Omental fat pad (tissue), 4 donors: ENCODE data around the gene RNF207. TPM values are rescaled to one million over a fixed set of nuclear protein-coding genes. Genes with fewer than 3 reads are reported as not detected.

Source experiments
- ATAC-seq: fragments of 150-250 bp; one replicate; pipeline ENCODE4 v1.9.1; 2016; ENCODE audit warnings: mild to moderate bottlenecking, moderate library complexity; ENCODE audit not compliant: low FRiP score
- DNase-seq: peaks from one replicate; pipeline ENCODE4 v3.0.0-alpha.2; 2019; ENCODE audit warnings: low spot score
- total RNA-seq, 4 donors: library from RNA; depleted of rRNA; stranded (reverse); fragments of >200 nt; gene quantifications; one replicate each; pipeline ENCODE4 v1.1.0, GENCODE V29; 2016
- TF ChIP-seq, protein P1 (sequence below), 3 donors: fragments of 450-650 bp; IDR thresholded peaks; one replicate each; pipeline ENCODE4 v1.5.1; 2016 to 2017; ENCODE audit warnings: antibody characterized with exemption in 3 of 3, mild to moderate bottlenecking in 3 of 3, moderate library complexity in 2 of 3

RNF207 gene
- total RNA-seq, 4 donors from 2014 or later: 5.2 to 48.2 (median 9.5) TPM

DNA sequence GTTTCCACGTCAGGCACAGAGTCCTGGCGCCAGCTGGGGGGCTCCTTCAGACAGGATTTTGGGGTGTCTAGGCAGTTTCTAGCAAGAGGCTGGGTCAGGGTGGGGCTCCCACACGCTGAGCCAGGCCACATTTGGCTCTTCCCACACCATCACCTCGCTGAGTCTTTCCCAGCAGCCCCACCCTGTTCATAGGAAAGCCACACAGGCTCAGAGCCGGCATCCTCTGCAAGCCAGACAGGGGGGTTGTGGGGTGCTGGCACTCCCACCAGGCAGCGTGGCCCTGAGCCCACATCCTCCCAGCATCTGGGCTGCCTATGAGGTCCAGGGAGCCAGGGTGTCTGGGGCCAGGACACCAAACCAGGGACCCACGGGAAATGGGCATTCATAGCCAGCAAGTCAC, 57.8 kb downstream of the RNF207 start:
- DNase-seq (no peak), ATAC-seq (no peak)
- TF ChIP-seq, protein P1, sequence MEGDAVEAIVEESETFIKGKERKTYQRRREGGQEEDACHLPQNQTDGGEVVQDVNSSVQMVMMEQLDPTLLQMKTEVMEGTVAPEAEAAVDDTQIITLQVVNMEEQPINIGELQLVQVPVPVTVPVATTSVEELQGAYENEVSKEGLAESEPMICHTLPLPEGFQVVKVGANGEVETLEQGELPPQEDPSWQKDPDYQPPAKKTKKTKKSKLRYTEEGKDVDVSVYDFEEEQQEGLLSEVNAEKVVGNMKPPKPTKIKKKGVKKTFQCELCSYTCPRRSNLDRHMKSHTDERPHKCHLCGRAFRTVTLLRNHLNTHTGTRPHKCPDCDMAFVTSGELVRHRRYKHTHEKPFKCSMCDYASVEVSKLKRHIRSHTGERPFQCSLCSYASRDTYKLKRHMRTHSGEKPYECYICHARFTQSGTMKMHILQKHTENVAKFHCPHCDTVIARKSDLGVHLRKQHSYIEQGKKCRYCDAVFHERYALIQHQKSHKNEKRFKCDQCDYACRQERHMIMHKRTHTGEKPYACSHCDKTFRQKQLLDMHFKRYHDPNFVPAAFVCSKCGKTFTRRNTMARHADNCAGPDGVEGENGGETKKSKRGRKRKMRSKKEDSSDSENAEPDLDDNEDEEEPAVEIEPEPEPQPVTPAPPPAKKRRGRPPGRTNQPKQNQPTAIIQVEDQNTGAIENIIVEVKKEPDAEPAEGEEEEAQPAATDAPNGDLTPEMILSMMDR (IDR thresholded peaks at IDR 0.05): no peak

DNA sequence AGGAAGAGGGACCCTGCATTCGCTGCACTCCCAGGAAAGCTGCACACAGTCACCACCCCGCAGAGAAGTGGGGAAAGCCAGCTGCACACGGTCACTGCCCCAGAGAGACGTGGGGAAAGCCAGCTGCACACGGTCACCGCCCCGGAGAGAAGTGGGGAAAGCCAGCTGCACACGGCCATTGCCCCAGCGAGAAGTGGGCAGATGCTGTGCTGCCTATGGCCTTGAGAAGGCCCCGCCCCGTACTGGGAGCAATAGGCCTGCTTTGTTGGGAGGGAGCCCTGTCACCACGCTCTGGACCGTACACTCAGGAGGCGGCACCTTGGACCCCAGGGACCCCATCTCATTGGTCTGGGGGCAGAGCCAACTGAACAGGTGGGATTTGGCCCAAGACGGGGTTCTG, 59.2 kb downstream of the RNF207 start:
- TF ChIP-seq, protein P1 (IDR thresholded peaks at IDR 0.05): no peak
- ATAC-seq: no peak
- DNase-seq: no peak

DNA sequence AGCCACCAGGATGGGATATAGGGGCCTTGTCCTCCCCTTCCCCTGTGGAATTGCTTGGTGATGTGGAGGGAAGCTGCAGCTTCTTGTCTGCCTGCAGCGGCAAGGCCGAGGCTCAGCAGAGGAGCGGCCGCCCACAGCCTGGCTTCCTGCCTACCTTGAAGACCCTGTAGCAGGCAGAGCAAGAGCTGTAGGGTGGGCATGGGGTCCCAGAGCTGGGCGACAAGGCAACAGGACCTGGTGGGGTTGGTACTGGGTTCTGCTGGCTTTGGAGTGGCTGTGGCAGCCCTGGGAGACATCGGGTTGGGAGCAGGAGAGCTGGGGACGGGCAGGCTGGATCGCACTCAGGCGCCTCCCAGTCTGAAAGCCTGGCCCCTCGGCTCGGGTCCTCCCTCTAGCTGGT, 60.7 kb downstream of the RNF207 start:
- ATAC-seq (no peak), DNase-seq (no peak)
- TF ChIP-seq, protein P1 (IDR thresholded peaks at IDR 0.05): no peak

DNA sequence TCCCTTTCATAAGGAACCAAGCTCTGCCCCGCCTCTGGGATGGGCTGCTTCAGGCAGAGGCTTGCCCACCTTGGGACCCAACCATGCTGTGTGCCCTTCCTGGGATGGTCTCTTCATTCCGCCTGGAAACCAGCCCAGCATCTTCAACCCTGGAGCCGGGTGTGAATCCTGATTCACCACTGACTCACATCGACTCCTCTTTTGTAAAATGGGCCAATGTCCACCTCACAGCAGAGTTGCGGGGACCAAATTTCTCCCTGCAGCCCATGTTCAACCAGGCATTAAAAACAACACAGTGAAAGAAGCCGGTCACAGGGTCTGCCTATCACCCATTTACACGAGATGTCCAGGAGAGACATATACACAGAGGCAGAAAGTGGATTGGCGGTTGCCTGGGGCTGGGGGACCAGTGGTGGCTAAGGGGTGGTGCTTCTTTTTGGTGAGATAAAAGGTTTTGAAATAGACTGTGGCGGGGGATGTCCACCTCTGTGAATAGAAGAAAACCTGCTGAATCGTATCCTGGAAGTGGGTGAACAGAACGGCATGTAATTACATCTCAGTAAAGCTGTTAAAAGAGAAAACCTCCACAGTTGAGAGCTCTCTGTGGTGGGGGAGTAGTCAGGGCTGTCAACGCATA, 61.9 kb downstream of the RNF207 start:
- DNase-seq (no peak), ATAC-seq (no peak)
- TF ChIP-seq, protein P1 (IDR thresholded peaks at IDR 0.05): no peak

DNA sequence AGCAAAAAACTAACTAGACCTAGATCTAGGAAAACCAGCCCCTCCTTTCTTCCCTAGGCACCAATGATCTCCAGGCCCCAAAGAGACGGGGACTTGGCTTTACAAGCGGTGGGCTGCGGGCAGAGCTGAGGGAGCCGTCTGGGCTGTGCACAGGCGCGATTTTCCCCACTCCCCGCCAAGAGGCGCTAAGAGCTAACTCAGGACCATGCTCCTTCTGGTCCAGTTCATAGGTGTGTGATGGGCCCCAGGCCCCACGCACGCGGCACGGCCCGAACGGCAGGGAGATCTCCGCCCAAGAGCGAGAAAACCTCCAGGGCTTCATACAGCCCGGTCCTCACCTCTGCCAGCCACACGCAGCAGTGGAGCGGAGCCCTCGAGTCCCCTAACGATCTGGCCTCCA, 62.5 kb downstream of the RNF207 start:
- DNase-seq (no peak), ATAC-seq (no peak)
- TF ChIP-seq, protein P1 (IDR thresholded peaks at IDR 0.05): no peak

DNA sequence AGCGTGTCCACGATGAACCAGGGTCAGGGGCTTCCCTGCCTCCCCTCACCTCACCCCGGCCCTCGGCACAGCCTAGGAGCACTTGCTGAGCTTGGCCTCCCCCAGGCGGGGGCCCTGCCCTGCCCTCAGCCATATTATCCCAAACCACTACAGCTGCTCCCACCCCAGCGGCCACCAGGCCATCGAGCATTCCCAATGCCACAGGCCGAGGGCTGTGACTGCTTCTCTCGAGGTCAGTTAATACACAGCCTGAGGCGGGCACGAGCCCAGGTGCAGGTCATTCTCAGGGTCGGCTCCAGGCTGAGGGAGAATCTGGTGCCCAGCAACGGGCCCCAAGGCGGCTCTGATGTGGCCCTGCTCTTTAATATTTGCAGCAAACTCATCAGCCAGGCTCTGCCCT, 63.4 kb downstream of the RNF207 start:
- no peak for DNase-seq
- no peak for ATAC-seq
- TF ChIP-seq, protein P1 (IDR thresholded peaks at IDR 0.05): no peak

DNA sequence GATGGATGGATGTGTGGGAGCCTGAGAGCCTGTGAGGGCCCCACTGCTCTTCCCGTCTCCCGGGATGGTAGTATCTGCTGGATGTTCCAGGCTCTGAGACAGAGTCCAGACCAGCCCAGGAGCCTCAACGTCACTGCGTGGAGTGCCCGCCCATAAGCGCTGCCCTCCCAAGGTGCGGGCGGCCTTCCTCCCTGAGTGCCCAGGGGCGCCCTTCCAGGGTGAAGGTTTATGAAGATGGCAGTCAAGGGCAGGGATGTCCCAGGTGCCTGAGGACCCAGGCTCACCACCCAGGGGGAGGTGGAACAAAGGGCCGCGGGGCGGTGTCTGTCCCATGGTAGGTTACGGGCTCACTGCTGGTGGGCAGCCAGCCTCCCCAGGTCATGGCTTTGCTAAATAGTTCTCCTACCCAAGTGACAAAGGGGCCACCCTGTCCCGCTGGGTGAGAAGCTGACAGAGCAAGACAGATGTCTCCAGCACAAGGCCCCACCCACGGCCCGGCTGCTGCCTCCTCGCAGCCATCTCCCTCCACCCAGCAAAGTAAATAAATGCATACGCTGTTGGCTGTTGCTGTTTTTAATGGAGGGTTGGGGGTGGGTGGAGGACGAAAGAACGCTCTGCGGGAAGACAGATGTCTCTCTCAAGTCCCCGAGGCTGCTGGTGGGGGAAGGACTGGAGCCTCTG, 63.9 kb downstream of the RNF207 start:
- ATAC-seq (no peak), DNase-seq (no peak)
- TF ChIP-seq, protein P1 (IDR thresholded peaks at IDR 0.05): no peak
